ENCODE measurements around the gene STX4. TPM values are rescaled to one million over a fixed set of nuclear protein-coding genes. Genes with fewer than 3 reads are reported as not detected.

The STX4 gene
- polyA plus RNA-seq, 1 of the 3 experiments (the other 2 are of a cell fraction): 117 TPM

DNA sequence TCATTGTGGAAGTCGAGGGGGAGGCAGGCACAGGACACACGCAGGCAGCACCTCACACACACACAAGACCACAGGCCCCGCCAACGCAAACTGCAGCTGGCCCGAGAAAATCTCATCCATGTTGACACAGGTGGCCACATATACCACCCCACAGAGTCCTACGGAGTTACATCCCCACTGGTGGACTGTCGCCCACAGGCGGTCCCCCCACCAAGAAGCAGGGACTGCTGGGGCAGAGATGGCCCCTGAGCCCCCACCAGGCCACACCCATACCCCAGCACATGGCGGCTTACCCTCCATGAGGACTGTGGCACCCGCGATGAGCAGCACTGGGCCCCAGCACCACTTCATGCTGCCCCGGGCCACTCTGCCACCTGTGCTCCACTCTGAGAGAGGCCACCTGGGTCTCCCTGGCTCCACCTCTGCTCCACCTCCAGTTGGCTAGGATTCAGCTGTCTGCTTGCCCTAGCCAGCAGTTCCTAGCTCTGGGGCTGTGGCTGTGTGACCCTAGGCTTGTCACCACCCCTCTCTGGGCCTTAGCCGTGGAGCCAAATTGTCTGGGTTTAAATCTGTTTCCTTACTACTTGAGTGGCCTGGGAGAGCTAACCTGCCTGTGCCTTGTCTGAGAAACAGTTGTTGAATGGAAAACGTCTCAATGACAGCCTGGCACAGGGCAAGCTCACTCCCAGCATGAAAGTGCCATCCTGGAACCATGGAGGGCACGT is 55.3 kb downstream of the STX4 start, which contains the start of gene PRSS53:
Gene PRSS53 (minus strand): TSS at position 485 of the 725 bp plus-strand sequence. CDS start 134 bp downstream, at position 351.
- no peaks in the 10 kb centered on the region for H3K9me3 ChIP-seq

DNA sequence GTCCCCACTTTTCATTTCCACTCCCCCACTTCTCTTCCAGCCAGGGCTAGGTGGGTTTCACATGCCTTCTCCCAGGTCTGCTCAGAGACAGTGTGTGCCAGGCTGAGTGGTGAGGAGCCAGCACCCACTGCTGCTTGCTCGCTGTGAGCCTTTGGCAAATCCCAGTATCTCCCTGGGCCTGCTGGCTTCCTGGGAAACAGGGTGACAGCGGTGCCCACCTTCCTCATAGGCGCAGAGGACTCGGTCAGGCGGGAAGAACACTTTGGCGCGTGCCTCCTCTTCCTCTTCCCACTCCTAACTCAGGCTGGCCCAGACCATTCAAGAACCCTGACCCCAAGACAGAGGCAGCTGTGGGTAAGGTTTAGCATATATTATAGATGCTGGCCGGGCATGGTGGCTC is 55.8 kb downstream of the STX4 start:
- TF ChIP-seq, protein P1, sequence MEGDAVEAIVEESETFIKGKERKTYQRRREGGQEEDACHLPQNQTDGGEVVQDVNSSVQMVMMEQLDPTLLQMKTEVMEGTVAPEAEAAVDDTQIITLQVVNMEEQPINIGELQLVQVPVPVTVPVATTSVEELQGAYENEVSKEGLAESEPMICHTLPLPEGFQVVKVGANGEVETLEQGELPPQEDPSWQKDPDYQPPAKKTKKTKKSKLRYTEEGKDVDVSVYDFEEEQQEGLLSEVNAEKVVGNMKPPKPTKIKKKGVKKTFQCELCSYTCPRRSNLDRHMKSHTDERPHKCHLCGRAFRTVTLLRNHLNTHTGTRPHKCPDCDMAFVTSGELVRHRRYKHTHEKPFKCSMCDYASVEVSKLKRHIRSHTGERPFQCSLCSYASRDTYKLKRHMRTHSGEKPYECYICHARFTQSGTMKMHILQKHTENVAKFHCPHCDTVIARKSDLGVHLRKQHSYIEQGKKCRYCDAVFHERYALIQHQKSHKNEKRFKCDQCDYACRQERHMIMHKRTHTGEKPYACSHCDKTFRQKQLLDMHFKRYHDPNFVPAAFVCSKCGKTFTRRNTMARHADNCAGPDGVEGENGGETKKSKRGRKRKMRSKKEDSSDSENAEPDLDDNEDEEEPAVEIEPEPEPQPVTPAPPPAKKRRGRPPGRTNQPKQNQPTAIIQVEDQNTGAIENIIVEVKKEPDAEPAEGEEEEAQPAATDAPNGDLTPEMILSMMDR (IDR thresholded peaks at IDR 0.05): no peak
- TF ChIP-seq RXRA (IDR thresholded peaks at IDR 0.05; ENCODE audit: borderline replicate concordance, low read depth) (no peak), TAF1 (IDR thresholded peaks at IDR 0.05; ENCODE audit: borderline replicate concordance, low read depth, low read length) (no peak), RCOR1 (IDR thresholded peaks at IDR 0.05; ENCODE audit: low read length) (no peak)
- Histone ChIP-seq H3K27ac (ENCODE audit: low read depth in 2 of 2, low read length in 1 of 2) (no peak overlapping the region), H3K9ac (no peak overlapping the region), H3F3A (replicated peaks; ENCODE audit: insufficient read depth) (no peaks in the 10 kb centered on the region), H3K4me3 (ENCODE audit: low read depth in 2 of 2, low read length in 1 of 2) (no peak overlapping the region), H3K27me3 (ENCODE audit: insufficient read depth) (no peaks in the 10 kb centered on the region), H2AFZ (ENCODE audit: low read depth) (no peak overlapping the region), H3K4me1 (ENCODE audit: control insufficient read depth in 1 of 2, insufficient read depth in 2 of 2, low read depth in 1 of 2, low read length in 1 of 2) (peaks cover 4 to 16% of the 10 kb centered on the region in 2 experiments; a peak in 2 of 4 replicates), H3K79me2 (ENCODE audit: insufficient read depth) (peaks cover 53% of the 10 kb centered on the region), H3K9me3 (no peaks in the 10 kb centered on the region), H3K36me3 (replicated peaks in 1 of 2; ENCODE audit: control insufficient read depth in 1 of 2, insufficient read depth in 2 of 2, low read length in 1 of 2) (peaks cover 7 to 17% of the 10 kb centered on the region in 2 experiments), H4K20me1 (ENCODE audit: insufficient read depth) (peaks cover 7% of the 10 kb centered on the region; the same call in 1 of the 2 replicates), H3K9me2 (no peaks in the 10 kb centered on the region), H3K4me2 (no peak overlapping the region)
- ChIA-PET POLR2A (interaction anchor here (1.7 kb wide), 1 partner anchor 15 kb away, joined by 3 read pairs; the partner anchor contains the start of genes ZNF646 and ZNF668), CTCF (interaction anchor here (0.9 to 1.5 kb wide), 2 partner anchors 17 to 353 kb away, joined by 3 read pairs; partner anchors contain the start of gene ZNF843)
- DNase-seq: no peak
- 97% methylated on average over 8 of the region's 8 CpGs for WGBS (ENCODE audit: low lambda C conversion rate)

More for the DNA sequence above, 55.3 kb downstream of the STX4 start, which contains the start of gene PRSS53:
- POLR2A ChIA-PET: interaction anchor here (1.7 kb wide), 1 partner anchor 15 kb away, joined by 3 read pairs; the partner anchor contains the start of genes ZNF646 and ZNF668
- H3K4me1 ChIP-seq (ENCODE audit: control insufficient read depth in 1 of 2, insufficient read depth in 2 of 2, low read depth in 1 of 2, low read length in 1 of 2): peaks cover 4 to 16% of the 10 kb centered on the region in 2 experiments; a peak in 2 of 4 replicates
- H3K27ac ChIP-seq (ENCODE audit: low read depth in 2 of 2, low read length in 1 of 2): no peak within 1 kb of the TSS
- H3K79me2 ChIP-seq (ENCODE audit: insufficient read depth): peaks cover 47% of the 10 kb centered on the region
- H2AFZ ChIP-seq (ENCODE audit: low read depth): no peak within 1 kb of the TSS
- H3K36me3 ChIP-seq (replicated peaks in 1 of 2; ENCODE audit: control insufficient read depth in 1 of 2, insufficient read depth in 2 of 2, low read length in 1 of 2): peaks cover 7 to 23% of the 10 kb centered on the region in 2 experiments
- 89% methylated on average over 7 of the region's 15 CpGs for WGBS (ENCODE audit: low lambda C conversion rate)
- H3K27me3 ChIP-seq (ENCODE audit: insufficient read depth): no peaks in the 10 kb centered on the region
- no peak for DNase-seq
- no peak within 1 kb of the TSS for H3K4me3 ChIP-seq (ENCODE audit: low read depth in 2 of 2, low read length in 1 of 2)
- H4K20me1 ChIP-seq (ENCODE audit: insufficient read depth): peaks cover 7% of the 10 kb centered on the region; the same call in 1 of the 2 replicates
- H3K4me2 ChIP-seq: no peak within 1 kb of the TSS
- H3F3A ChIP-seq (replicated peaks; ENCODE audit: insufficient read depth): no peaks in the 10 kb centered on the region
- TF ChIP-seq GATA2 (CRISPR knock-in tag; IDR thresholded peaks at IDR 0.05) (no peak), RCOR1 (IDR thresholded peaks at IDR 0.05; ENCODE audit: low read length) (no peak), JUND (IDR thresholded peaks at IDR 0.05) (no peak), YY1 (IDR thresholded peaks at IDR 0.05; ENCODE audit: low read depth) (no peak), FOXJ3 (CRISPR knock-in tag; IDR thresholded peaks at IDR 0.05) (no peak), RAD21 (IDR thresholded peaks at IDR 0.05; ENCODE audit: low read length) (no peak), MEF2A (IDR thresholded peaks at IDR 0.05; ENCODE audit: borderline replicate concordance, low read depth) (no peak), CHD2 (IDR thresholded peaks at IDR 0.05; ENCODE audit: low read length, partially characterized antibody) (no peak), EP300 (IDR thresholded peaks at IDR 0.05; ENCODE audit: borderline replicate concordance in 1 of 2, low read depth in 1 of 2, low read length in 1 of 2) (no peak), MAX (IDR thresholded peaks at IDR 0.05; ENCODE audit: low read depth) (no peak), EZH2phosphoT487 (IDR thresholded peaks at IDR 0.05; ENCODE audit: borderline replicate concordance, low read depth) (no peak), FOSL2 (IDR thresholded peaks at IDR 0.05; ENCODE audit: borderline replicate concordance, low read depth) (no peak), GABPA (IDR thresholded peaks at IDR 0.05; ENCODE audit: low read depth) (no peak)
- TF ChIP-seq, protein P2, sequence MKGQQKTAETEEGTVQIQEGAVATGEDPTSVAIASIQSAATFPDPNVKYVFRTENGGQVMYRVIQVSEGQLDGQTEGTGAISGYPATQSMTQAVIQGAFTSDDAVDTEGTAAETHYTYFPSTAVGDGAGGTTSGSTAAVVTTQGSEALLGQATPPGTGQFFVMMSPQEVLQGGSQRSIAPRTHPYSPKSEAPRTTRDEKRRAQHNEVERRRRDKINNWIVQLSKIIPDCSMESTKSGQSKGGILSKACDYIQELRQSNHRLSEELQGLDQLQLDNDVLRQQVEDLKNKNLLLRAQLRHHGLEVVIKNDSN (IDR thresholded peaks at IDR 0.05; ENCODE audit: borderline replicate concordance, low read depth): no peak
- CTCF ChIA-PET: interaction anchor here (0.9 to 1.5 kb wide), 2 partner anchors 16 to 354 kb away, joined by 3 read pairs; partner anchors contain the start of gene ZNF843
- no peaks in the 10 kb centered on the region for H3K9me2 ChIP-seq
- no peak within 1 kb of the TSS for H3K9ac ChIP-seq
